OCI-LY3 (cell line): ENCODE results near the gene CACNA1C.

Experiments
- H2AFZ ChIP-seq: fragments of 200-600, 300-600 bp; shearing (Covaris generic); 2 replicates; pipeline ENCODE4 v1.6.0; 2014; ENCODE audit warnings: antibody characterized with exemption, low read depth, low read length
- H3K27ac ChIP-seq: fragments of 200-600, 300-600 bp; sonication (generic); 2 replicates; pipeline ENCODE4 v1.5.1; 2014; ENCODE audit warnings: mild to moderate bottlenecking, low read length, moderate library complexity, mixed read lengths
- H3K27me3 ChIP-seq: fragments of 200-600, 300-600 bp; sonication (generic); 2 replicates; pipeline ENCODE4 v1.6.1; 2014; ENCODE audit warnings: low read depth, low read length, mixed read lengths
- H3K36me3 ChIP-seq: fragments of 200-600, 300-600 bp; sonication (generic); replicated peaks from 2 replicates; pipeline ENCODE3; 2014; ENCODE audit warnings: low read depth, low read length, mixed read lengths
- H3K4me1 ChIP-seq: fragments of 300-600, 200-600 bp; sonication (generic); 2 replicates; pipeline ENCODE4 v1.6.1; 2014; ENCODE audit warnings: low read length, mixed read lengths
- H3K4me2 ChIP-seq: fragments of 200-600, 300-600 bp; sonication (generic); 2 replicates; pipeline ENCODE4 v1.6.1; 2014; ENCODE audit warnings: low read length, mixed read lengths
- H3K4me3 ChIP-seq: fragments of 300-600, 200-600 bp; sonication (generic); 2 replicates; pipeline ENCODE4 v1.5.1; 2014; ENCODE audit warnings: antibody characterized with exemption, mild to moderate bottlenecking, low read length, moderate library complexity
- H3K79me2 ChIP-seq: fragments of 300-600, 200-600 bp; shearing (Covaris generic); 2 replicates; pipeline ENCODE4 v1.6.1; 2014; ENCODE audit warnings: mild to moderate bottlenecking, low read length, mixed read lengths
- H3K9ac ChIP-seq: fragments of 300-600, 200-600 bp; shearing (Covaris generic); 2 replicates; pipeline ENCODE4 v1.6.0; 2014; ENCODE audit warnings: mild to moderate bottlenecking, low read length, moderate library complexity
- H3K9me3 ChIP-seq: fragments of 200-600, 300-600 bp; shearing (Covaris generic); 2 replicates; pipeline ENCODE4 v1.6.1; 2014; ENCODE audit warnings: low read length, mixed read lengths; ENCODE audit not compliant: insufficient read depth
- H4K20me1 ChIP-seq: fragments of 200-600, 300-600 bp; sonication (generic); 2 replicates; pipeline ENCODE4 v1.6.1; 2016; ENCODE audit warnings: low read length, mixed read lengths; ENCODE audit not compliant: insufficient read depth
- EZH2phosphoT487 ChIP-seq: fragments of 200-600 bp; shearing (Covaris generic); IDR thresholded peaks from 2 replicates; pipeline ENCODE4 v1.6.1; 2018; ENCODE audit warnings: antibody characterized with exemption, mixed run types, low read depth
- TF ChIP-seq, protein P1 (sequence below): fragments of 200-600, 300-600 bp; sonication (generic); IDR thresholded peaks from 2 replicates; pipeline ENCODE4 v1.5.1; 2014; ENCODE audit warnings: antibody characterized with exemption, low read length, low read depth

CACNA1C gene

DNA sequence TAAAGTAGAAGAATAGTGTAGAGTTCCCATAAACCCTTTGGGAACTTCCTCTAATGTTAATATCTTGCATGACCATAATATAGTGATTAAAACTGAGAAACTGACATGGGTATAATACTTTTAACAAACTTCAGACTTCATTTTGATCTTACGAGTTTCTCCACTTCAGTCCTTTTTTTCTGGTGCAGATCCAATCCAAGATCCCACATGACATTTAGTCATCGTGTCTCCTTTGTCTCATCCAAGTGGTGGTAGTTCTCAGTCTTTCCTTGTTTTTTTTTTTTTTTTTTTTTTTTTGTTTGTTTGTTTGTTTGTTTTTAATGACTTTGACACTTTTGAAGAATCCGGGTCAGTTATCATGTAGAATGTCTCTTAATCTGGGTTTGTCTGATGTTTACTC is 179.2 kb downstream of the CACNA1C start:
- peaks cover 20% of the 10 kb centered on the region for H3K27me3 ChIP-seq
- TF ChIP-seq EZH2phosphoT487, result no peak
- TF ChIP-seq, protein P1, sequence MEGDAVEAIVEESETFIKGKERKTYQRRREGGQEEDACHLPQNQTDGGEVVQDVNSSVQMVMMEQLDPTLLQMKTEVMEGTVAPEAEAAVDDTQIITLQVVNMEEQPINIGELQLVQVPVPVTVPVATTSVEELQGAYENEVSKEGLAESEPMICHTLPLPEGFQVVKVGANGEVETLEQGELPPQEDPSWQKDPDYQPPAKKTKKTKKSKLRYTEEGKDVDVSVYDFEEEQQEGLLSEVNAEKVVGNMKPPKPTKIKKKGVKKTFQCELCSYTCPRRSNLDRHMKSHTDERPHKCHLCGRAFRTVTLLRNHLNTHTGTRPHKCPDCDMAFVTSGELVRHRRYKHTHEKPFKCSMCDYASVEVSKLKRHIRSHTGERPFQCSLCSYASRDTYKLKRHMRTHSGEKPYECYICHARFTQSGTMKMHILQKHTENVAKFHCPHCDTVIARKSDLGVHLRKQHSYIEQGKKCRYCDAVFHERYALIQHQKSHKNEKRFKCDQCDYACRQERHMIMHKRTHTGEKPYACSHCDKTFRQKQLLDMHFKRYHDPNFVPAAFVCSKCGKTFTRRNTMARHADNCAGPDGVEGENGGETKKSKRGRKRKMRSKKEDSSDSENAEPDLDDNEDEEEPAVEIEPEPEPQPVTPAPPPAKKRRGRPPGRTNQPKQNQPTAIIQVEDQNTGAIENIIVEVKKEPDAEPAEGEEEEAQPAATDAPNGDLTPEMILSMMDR, result no peak
- no peak overlapping the region for H3K4me3 ChIP-seq
- peaks cover 13% of the 10 kb centered on the region for H3K4me1 ChIP-seq
- no peak overlapping the region for H3K4me2 ChIP-seq
- no peaks in the 10 kb centered on the region for H3K36me3 ChIP-seq
- H3K9me3 ChIP-seq, result no peaks in the 10 kb centered on the region
- H3K27ac ChIP-seq, result no peak overlapping the region
- no peaks in the 10 kb centered on the region for H4K20me1 ChIP-seq
- H3K9ac ChIP-seq, result no peak overlapping the region
- no peak overlapping the region for H2AFZ ChIP-seq
- H3K79me2 ChIP-seq, result no peaks in the 10 kb centered on the region

DNA sequence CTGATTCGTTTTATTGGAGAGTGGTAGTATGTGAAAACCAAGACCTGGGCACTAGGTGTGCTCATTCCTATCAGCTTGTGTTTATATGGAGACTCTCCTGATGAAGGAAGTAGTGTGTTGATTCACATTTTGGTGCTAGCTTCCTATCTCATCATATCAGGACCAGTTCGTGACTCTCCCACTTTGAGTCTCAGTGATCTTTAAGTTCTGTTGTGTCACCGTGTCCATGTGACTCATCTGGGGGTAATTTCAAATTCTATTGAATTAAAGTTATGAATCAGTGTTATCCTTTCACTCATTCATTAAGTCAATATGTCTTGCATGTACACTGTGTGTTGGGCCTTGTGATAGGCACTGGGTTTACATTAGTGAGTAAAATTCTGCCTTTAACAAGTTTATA is 180.2 kb downstream of the CACNA1C start:
- Histone ChIP-seq H3K79me2 (no peaks in the 10 kb centered on the region), H2AFZ (no peak overlapping the region), H3K9ac (no peak overlapping the region), H3K27me3 (peaks cover 20% of the 10 kb centered on the region), H3K9me3 (no peaks in the 10 kb centered on the region), H3K36me3 (no peaks in the 10 kb centered on the region), H4K20me1 (no peaks in the 10 kb centered on the region), H3K4me1 (peaks cover 3% of the 10 kb centered on the region; the same call in 1 of the 2 replicates), H3K4me3 (no peak overlapping the region), H3K27ac (no peak overlapping the region), H3K4me2 (no peak overlapping the region)
- TF ChIP-seq, protein P1, result no peak
- no peak for TF ChIP-seq EZH2phosphoT487

DNA sequence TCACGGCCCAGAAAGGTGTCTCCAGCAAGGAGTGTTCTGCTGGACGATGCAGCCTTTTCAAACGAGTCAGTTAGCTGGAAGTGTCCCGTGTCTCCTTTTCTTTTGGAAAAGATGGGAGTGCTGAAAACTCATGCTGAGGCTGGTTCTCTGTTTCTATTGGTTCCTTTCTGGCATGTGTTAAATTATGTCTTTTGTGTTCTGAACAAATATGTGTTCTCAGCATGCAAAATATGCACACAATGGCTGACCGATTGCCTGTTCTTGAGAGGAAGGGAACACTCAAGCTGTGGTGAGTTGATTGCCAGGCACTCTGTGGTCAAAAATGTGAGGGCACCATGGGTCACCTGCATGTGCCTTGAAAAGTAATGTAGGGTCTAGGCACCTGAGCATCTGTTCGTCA is 181.3 kb downstream of the CACNA1C start:
- TF ChIP-seq, protein P1, result no peak
- no peak for TF ChIP-seq EZH2phosphoT487
- H3K27ac ChIP-seq, result no peak overlapping the region

DNA sequence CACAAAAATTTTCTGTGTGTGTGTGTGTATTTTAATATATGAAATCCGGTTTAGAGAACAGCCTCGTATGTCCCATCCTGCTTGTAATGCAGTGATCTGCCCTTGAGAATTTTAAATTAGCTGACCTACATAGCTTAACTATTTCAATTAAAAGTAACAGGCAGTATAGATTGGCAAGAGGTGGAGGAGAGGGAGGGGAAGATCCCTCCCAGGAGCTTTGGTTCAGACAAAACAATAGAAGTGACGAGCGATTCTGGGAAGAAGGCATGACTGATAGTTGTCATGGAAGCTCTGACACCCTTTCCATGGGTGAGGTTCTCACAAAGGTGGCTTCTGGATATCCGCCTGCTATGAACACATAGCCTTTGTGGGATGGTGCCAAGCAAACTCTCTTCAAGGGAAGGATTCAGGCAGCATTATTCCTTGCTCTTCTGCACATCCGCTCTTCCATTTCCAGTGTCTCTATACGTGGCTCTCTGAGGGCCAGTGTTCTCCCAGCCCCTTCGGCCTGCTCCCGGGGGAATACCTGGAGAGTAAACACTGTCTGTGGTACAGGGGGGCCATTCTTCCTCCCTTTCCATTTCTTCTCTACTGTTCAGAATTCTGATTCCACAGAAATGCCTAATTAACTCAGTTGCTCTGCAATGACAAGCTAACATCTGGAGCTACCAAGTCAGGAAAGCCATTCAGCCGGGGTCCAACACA is 182.0 kb downstream of the CACNA1C start:
- no peak overlapping the region for H3K9ac ChIP-seq
- no peak for TF ChIP-seq EZH2phosphoT487
- TF ChIP-seq, protein P1, result no peak
- H3K9me3 ChIP-seq, result no peaks in the 10 kb centered on the region
- H3K36me3 ChIP-seq, result no peaks in the 10 kb centered on the region
- no peak overlapping the region for H3K4me3 ChIP-seq
- no peak overlapping the region for H2AFZ ChIP-seq
- H3K79me2 ChIP-seq, result no peaks in the 10 kb centered on the region
- H4K20me1 ChIP-seq, result no peaks in the 10 kb centered on the region
- no peak overlapping the region for H3K4me2 ChIP-seq
- H3K4me1 ChIP-seq, result no peaks in the 10 kb centered on the region
- H3K27ac ChIP-seq, result no peak overlapping the region
- peaks cover 20% of the 10 kb centered on the region for H3K27me3 ChIP-seq

More for the DNA sequence above, 181.3 kb downstream of the CACNA1C start:
- Histone ChIP-seq H3K9ac (no peak overlapping the region), H3K27me3 (peaks cover 20% of the 10 kb centered on the region), H3K79me2 (no peaks in the 10 kb centered on the region), H3K4me1 (no peaks in the 10 kb centered on the region), H3K4me2 (no peak overlapping the region), H4K20me1 (no peaks in the 10 kb centered on the region), H3K9me3 (no peaks in the 10 kb centered on the region), H3K36me3 (no peaks in the 10 kb centered on the region), H2AFZ (no peak overlapping the region), H3K4me3 (no peak overlapping the region)
